ENCODE measurements around the gene ABCA1.

The ABCA1 gene

GRCh38 chr9:104758974-104759373 is 169.0 kb downstream of the ABCA1 start:
- no peak overlapping the region for H3K4me3 ChIP-seq (ENCODE audit: low read length)
- no peak for DNase-seq (ENCODE audit: low read depth)
- no peak for TF ChIP-seq CTCF (IDR thresholded peaks at IDR 0.05; ENCODE audit: insufficient read depth, low read depth, low read length, missing control alignments)

- TF ChIP-seq CTCF (IDR thresholded peaks at IDR 0.05; ENCODE audit: insufficient read depth, low read depth, low read length, missing control alignments), result no peak
Observed at GRCh38 chr9:104750185-104750767, 177.7 kb downstream of the ABCA1 start.

GRCh38 chr9:104748359-104749031 is 179.5 kb downstream of the ABCA1 start:
- TF ChIP-seq CTCF (IDR thresholded peaks at IDR 0.05; ENCODE audit: insufficient read depth, low read depth, low read length, missing control alignments), result no peak
- H3K4me3 ChIP-seq (ENCODE audit: low read length), result peak overlapping the region; percentile 78
- DNase-seq (ENCODE audit: low read depth), result peak; percentile 29

More at GRCh38 chr9:104750185-104750767, 177.7 kb downstream of the ABCA1 start:
- no peak overlapping the region for H3K4me3 ChIP-seq (ENCODE audit: low read length)
- DNase-seq (ENCODE audit: low read depth), result no peak

- peak within 1 kb of the TSS; percentile 78 for H3K4me3 ChIP-seq (ENCODE audit: low read length)
- peak; percentile 78 for DNase-seq (ENCODE audit: low read depth)
- no peak for TF ChIP-seq CTCF (IDR thresholded peaks at IDR 0.05; ENCODE audit: insufficient read depth, low read depth, low read length, missing control alignments)
Observed at GRCh38 chr9:104747565-104748358, 180.2 kb downstream of the ABCA1 start, which contains the start of gene NIPSNAP3A. Gene NIPSNAP3A, plus strand, starts transcription at chr9:104747683. Its CDS starts 110 bp downstream, at chr9:104747793.

GRCh38 chr9:104747245-104747564 is 180.8 kb downstream of the ABCA1 start:
- no peak for DNase-seq (ENCODE audit: low read depth)
- H3K4me3 ChIP-seq (ENCODE audit: low read length), result peak overlapping the region; percentile 78
- TF ChIP-seq CTCF (IDR thresholded peaks at IDR 0.05; ENCODE audit: insufficient read depth, low read depth, low read length, missing control alignments), result no peak

GRCh38 chr9:104746798-104747197 is 181.2 kb downstream of the ABCA1 start:
- peak overlapping the region; percentile 78 for H3K4me3 ChIP-seq (ENCODE audit: low read length)
- TF ChIP-seq CTCF (IDR thresholded peaks at IDR 0.05; ENCODE audit: insufficient read depth, low read depth, low read length, missing control alignments), result no peak
- no peak for DNase-seq (ENCODE audit: low read depth)

All from epithelial cell of esophagus (primary cell).